Ascending aorta (tissue), 2 donors: ENCODE results near the gene SORCS2. TPM values are rescaled to one million over a fixed set of nuclear protein-coding genes. Genes with fewer than 3 reads are reported as not detected.

Experiments
- DNase-seq, 2 donors: peaks; one replicate each; pipeline ENCODE4 v3.0.0-alpha.2; 2019; ENCODE audit warnings: low spot score in 2 of 2
- H3K27ac ChIP-seq, 2 donors: fragments of 200-600 bp; sonication (generic); one replicate each; pipeline ENCODE4 v1.5.1; 2016 to 2017; ENCODE audit warnings: mild to moderate bottlenecking in 1 of 2
- H3K27me3 ChIP-seq: fragments of 200-600 bp; sonication (generic); one replicate; pipeline ENCODE4 v1.5.1; 2017
- H3K36me3 ChIP-seq, 2 donors: fragments of 200-600 bp; sonication (generic); one replicate each; pipeline ENCODE4 v1.5.1; 2016
- H3K4me1 ChIP-seq, 2 donors: fragments of 200-600 bp; sonication (generic); one replicate each; pipeline ENCODE4 v1.5.1; 2016 to 2017; ENCODE audit warnings: mild to moderate bottlenecking in 1 of 2
- H3K4me3 ChIP-seq, 2 donors: fragments of 200-600 bp; sonication (generic); one replicate each; pipeline ENCODE4 v1.5.1; 2016 to 2017; ENCODE audit warnings: mild to moderate bottlenecking in 1 of 2
- H3K9me3 ChIP-seq, 2 donors: fragments of 200-600 bp; sonication (generic); one replicate each; pipeline ENCODE4 v1.5.1; 2016
- intact Hi-C: fragments of 100-400 bp; cut with DNase I; formaldehyde crosslinking; loops from one replicate; pipeline ENCODE4 v1.15.1; 2023
- total RNA-seq: library from RNA; depleted of rRNA; stranded (reverse); fragments of >200 nt; gene quantifications from one replicate; pipeline ENCODE4 v1.1.0, GENCODE V29; 2016
- TF ChIP-seq, protein P1 (sequence below), 3 experiments: fragments of 200-600 bp in 2 of 3; fragments of 450-650 bp in 1 of 3; sonication (generic) in 2 of 3; IDR thresholded peaks; one replicate each; pipeline ENCODE4 v1.5.1; 2016 to 2019; ENCODE audit warnings: antibody characterized with exemption in 3 of 3, mild to moderate bottlenecking in 1 of 3, moderate library complexity in 1 of 3

Gene SORCS2
- total RNA-seq, 1 donor from 2014 or later: 0.32 TPM

DNA sequence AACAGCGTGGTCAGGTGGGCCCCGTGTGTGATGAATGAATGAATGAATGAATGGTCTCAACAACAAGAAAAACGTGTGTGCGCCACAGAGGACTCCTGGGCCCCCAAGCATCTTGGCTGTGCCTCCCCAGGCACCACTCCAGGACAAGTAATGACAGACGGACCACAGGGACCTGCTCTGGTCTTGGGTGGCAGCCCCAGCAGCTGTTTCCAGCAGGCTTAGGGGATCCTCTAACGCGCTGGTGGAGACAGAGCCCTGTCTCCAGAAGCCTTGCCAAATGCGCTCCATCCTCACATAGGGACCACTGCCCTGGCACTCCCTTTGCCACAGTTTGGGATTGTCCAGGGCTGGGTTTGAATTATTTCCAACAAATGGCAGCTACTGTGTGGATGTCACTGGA is 203.3 kb downstream of the SORCS2 start:
- Histone ChIP-seq H3K9me3 (no peaks in the 10 kb centered on the region), H3K36me3 (no peaks in the 10 kb centered on the region), H3K4me3 (no peak overlapping the region), H3K4me1 (no peaks in the 10 kb centered on the region), H3K27ac (no peak overlapping the region), H3K27me3 (no peaks in the 10 kb centered on the region)
- intact Hi-C loops: no loop called here
- TF ChIP-seq, protein P1, sequence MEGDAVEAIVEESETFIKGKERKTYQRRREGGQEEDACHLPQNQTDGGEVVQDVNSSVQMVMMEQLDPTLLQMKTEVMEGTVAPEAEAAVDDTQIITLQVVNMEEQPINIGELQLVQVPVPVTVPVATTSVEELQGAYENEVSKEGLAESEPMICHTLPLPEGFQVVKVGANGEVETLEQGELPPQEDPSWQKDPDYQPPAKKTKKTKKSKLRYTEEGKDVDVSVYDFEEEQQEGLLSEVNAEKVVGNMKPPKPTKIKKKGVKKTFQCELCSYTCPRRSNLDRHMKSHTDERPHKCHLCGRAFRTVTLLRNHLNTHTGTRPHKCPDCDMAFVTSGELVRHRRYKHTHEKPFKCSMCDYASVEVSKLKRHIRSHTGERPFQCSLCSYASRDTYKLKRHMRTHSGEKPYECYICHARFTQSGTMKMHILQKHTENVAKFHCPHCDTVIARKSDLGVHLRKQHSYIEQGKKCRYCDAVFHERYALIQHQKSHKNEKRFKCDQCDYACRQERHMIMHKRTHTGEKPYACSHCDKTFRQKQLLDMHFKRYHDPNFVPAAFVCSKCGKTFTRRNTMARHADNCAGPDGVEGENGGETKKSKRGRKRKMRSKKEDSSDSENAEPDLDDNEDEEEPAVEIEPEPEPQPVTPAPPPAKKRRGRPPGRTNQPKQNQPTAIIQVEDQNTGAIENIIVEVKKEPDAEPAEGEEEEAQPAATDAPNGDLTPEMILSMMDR (IDR thresholded peaks at IDR 0.05): no peak
- peak in 1 of 2 donors; percentile 19 for DNase-seq

DNA sequence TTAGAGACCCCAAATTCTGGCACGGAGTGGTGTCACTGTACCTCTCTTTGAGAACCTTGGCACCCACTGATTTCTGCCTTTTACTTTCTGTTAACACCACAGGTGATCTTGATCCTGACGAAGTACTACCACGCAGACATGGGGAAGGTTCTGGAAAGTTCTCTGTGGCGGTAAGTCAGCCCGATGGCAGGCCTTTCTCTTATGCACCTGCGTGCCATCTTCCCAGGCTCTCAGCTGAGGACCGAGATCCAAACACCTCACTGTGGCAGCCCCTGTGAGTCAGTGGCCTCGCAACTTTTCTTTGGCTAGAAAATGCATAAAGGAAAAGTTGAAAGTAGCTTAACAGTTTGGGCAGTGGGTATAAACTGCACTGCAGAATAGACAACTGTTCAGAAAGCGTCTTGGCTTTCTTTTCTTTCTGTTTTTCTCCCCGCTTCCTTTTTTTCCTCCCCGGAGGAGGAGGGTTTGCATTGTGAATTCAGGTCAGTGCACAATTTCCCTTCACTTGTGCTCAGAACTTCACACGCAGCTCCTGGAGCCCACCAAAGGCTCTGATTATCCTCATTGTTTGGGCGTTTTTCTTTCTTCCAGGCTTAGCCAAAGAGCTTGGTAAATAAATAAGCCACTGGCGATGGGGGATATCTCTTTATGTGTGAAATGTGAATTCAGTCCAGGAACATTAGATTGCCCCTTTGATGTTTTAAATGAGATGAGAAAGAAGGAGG is 204.0 kb downstream of the SORCS2 start:
- peak in 1 of 2 donors; percentile 34 for DNase-seq
- H3K27ac ChIP-seq: no peak overlapping the region
- no peaks in the 10 kb centered on the region for H3K4me1 ChIP-seq
- intact Hi-C loops: no loop called here
- TF ChIP-seq, protein P1 (IDR thresholded peaks at IDR 0.05): no peak
- no peaks in the 10 kb centered on the region for H3K9me3 ChIP-seq
- H3K4me3 ChIP-seq: no peak overlapping the region
- H3K27me3 ChIP-seq: no peaks in the 10 kb centered on the region
- no peaks in the 10 kb centered on the region for H3K36me3 ChIP-seq

DNA sequence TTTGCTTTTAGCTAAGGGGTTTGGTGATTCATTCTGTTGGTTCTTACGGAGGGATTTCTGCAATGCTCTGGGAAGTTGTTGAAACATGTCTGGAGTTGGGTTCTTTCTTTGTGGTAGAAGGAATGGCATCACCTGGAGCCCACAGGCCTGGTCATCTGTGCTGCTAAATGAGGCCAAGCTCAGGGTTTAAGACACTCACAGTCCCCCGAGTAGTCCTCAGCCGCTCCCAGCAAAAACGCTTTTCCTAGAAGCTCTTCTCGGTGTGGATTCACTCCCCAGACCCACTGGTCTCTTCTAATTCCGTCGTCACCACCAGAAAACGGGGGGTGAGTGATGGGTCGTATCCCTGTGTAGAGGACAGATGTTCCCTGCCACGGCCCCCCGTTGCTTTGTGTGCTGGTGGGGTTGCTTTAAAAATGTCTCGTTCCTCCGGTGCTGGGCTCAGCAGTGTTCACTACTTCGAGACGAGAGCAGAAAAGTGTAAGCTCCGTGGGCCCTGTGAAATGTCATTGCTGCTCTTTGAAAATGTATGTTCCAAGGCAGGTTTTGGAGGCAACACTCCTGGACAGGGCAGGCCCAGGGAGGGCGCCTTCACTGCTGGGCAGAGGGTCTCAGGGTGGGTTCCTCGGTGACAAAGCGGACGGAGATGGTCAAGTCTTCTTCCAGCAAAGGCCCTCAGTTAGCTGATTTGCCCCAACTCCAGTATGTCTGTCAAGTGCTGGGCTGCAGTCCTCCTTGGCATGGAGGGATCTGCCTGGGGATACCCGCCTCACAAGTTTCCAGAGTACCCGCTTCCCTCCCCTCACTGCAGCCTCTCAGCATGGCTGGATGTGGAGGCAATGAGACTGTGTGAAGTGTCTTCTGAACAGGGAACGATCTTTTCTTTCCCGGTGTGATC is 205.1 kb downstream of the SORCS2 start:
- Histone ChIP-seq H3K9me3 (no peaks in the 10 kb centered on the region), H3K27ac (no peak overlapping the region), H3K4me1 (no peaks in the 10 kb centered on the region), H3K27me3 (no peaks in the 10 kb centered on the region), H3K4me3 (no peak overlapping the region), H3K36me3 (no peaks in the 10 kb centered on the region)
- peak in 1 of 2 donors; percentile 44 for DNase-seq
- TF ChIP-seq, protein P1 (IDR thresholded peaks at IDR 0.05): no peak
- intact Hi-C loops: no loop called here

DNA sequence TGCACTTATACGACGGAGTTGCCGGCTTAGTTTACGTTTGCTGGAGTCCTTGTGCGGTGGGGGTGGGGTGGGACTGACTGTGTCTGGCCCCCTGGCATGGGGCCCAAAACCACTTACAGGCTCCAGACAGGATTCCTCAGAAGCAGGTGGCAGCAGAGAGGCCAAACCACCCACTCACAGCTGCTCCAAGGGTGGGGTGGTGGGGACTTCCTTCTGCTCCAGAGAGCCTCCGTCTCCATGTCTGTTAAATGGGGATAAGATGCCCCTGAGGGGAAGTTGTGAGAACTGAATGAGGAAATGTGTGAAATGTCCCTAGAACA is 205.7 kb downstream of the SORCS2 start:
- H3K4me1 ChIP-seq: no peaks in the 10 kb centered on the region
- H3K27ac ChIP-seq: no peak overlapping the region
- H3K27me3 ChIP-seq: no peaks in the 10 kb centered on the region
- H3K36me3 ChIP-seq: no peaks in the 10 kb centered on the region
- H3K4me3 ChIP-seq: no peak overlapping the region
- no peaks in the 10 kb centered on the region for H3K9me3 ChIP-seq
- peak in 1 of 2 donors; percentile 58 for DNase-seq
- TF ChIP-seq, protein P1 (IDR thresholded peaks at IDR 0.05): no peak
- intact Hi-C loops: no loop called here

DNA sequence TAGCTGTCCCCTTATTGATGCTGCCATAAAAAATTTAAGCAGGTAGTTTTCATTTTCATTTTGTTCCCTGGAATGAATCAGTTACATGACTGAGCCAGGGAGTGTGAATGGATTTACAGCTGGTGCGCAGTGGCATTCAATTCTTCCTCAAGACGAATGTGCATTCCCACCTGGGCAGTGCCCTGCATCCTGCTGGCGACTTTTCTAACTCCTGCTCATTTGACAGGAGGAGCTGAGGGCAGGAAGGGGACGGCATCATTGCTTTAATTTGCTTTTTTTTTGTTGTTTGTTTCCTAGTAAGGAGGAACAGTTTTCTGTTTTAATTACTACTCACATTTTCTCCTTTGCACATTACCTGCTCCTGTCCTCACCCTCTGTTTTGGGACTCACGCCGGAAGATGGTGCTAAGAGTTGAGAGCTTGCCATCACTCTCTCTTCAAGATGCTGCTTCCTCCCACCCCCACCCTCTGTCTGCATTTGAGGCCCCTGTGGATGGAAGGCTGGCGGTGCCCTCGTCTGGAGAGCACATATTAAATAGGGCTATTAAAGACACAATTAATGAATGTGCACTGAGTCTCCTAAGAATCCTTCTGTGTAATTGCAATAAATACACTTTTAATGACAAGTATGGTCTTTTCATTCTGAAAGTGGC is 206.6 kb downstream of the SORCS2 start:
- no peaks in the 10 kb centered on the region for H3K36me3 ChIP-seq
- DNase-seq: peak in 1 of 2 donors; percentile 31
- H3K27ac ChIP-seq: no peak overlapping the region
- H3K4me3 ChIP-seq: no peak overlapping the region
- H3K9me3 ChIP-seq: no peaks in the 10 kb centered on the region
- H3K27me3 ChIP-seq: no peaks in the 10 kb centered on the region
- TF ChIP-seq, protein P1 (IDR thresholded peaks at IDR 0.05): no peak
- intact Hi-C loops: no loop called here
- H3K4me1 ChIP-seq: no peaks in the 10 kb centered on the region
